ENCODE results near the gene CENPN. TPM values are rescaled to one million over a fixed set of nuclear protein-coding genes. Genes with fewer than 3 reads are reported as not detected.

CENPN gene
- total RNA-seq, 1 experiment from 2014 or later, result 56.6 TPM

- DNase-seq (ENCODE audit: low read depth, low spot score), result peak; percentile 78
- Histone ChIP-seq H3K9me3 (ENCODE audit: control insufficient read depth, insufficient read depth, low read depth, low read length) (no peaks in the 10 kb centered on the region), H3K4me3 (ENCODE audit: low read depth in 2 of 2, low read length in 2 of 2) (peak within 1 kb of the TSS; percentile 65 to 79), H3K36me3 (ENCODE audit: control insufficient read depth, insufficient read depth, low read length) (no peaks in the 10 kb centered on the region; the same call in 1 of the 2 replicates), H3K27ac (ENCODE audit: low read length) (peak within 1 kb of the TSS; percentile 92), H3K27me3 (ENCODE audit: control insufficient read depth, insufficient read depth, low read length) (no peaks in the 10 kb centered on the region), H3K4me1 (ENCODE audit: control insufficient read depth, insufficient read depth, low read length) (no peaks in the 10 kb centered on the region; the same call in 1 of the 2 replicates)
- ChIA-PET CTCF (interaction anchor here (0.6 to 1.0 kb wide), 2 partner anchors 73 to 658 kb away, joined by 3 read pairs; no protein-coding TSS in a partner anchor), POLR2A (interaction anchor here (0.6 to 1.0 kb wide), 3 partner anchors 9 to 125 kb away, joined by 3 read pairs; no protein-coding TSS in a partner anchor)
- peak; percentile 98 for ATAC-seq
- in situ Hi-C loops (cut with HindIII; ENCODE audit: low pct_unique_long_range_greater_than_20kb, low sequenced_read_pairs) (no loop called here), intact Hi-C loops (cut with micrococcal nuclease; ENCODE audit: unreplicated experiment) (no loop called here)
- BruUV-seq (replicated peaks), result TSS peak; percentile 92
- TF ChIP-seq REST (IDR thresholded peaks at IDR 0.05; ENCODE audit: insufficient read depth in 1 of 2, low read depth in 2 of 2, low read length in 1 of 2), result no peak
- TF ChIP-seq POLR2AphosphoS5 (IDR thresholded peaks at IDR 0.05; ENCODE audit: low read depth, low read length), result peak; percentile 68; the same call in 1 of the 2 replicates
- no peak for TF ChIP-seq CTCF (IDR thresholded peaks at IDR 0.05)
- TF ChIP-seq SIN3A (IDR thresholded peaks at IDR 0.05; ENCODE audit: borderline replicate concordance, insufficient read depth, low read depth, low read length), result peak; percentile 91
- TF ChIP-seq TCF7L2 (IDR thresholded peaks at IDR 0.05; ENCODE audit: low read depth, low read length), result no peak; the same call in 1 of the 2 replicates
These were observed 70.3 kb downstream of the CENPN start, which contains the start of gene C16orf46 for GRCh38 chr16:81077076-81077940. C16orf46 (minus strand) TSS chr16:81077238; CDS start chr16:81063955, 13,283 bp downstream.

GRCh38 chr16:81080233-81080632 is 73.2 kb downstream of the CENPN start:
- Histone ChIP-seq H3K4me1 (ENCODE audit: control insufficient read depth, insufficient read depth, low read length) (no peaks in the 10 kb centered on the region; the same call in 1 of the 2 replicates), H3K27ac (ENCODE audit: low read length) (no peak overlapping the region), H3K27me3 (ENCODE audit: control insufficient read depth, insufficient read depth, low read length) (no peaks in the 10 kb centered on the region), H3K36me3 (ENCODE audit: control insufficient read depth, insufficient read depth, low read length) (no peaks in the 10 kb centered on the region; the same call in 1 of the 2 replicates), H3K4me3 (ENCODE audit: low read depth in 2 of 2, low read length in 2 of 2) (no peak overlapping the region), H3K9me3 (ENCODE audit: control insufficient read depth, insufficient read depth, low read depth, low read length) (no peaks in the 10 kb centered on the region)
- in situ Hi-C loops (cut with HindIII; ENCODE audit: low pct_unique_long_range_greater_than_20kb, low sequenced_read_pairs), result no loop called here
- ATAC-seq (no peak), DNase-seq (ENCODE audit: low read depth, low spot score) (no peak)
- ChIA-PET CTCF (no interaction called here), POLR2A (no interaction called here)
- intact Hi-C loops (cut with micrococcal nuclease; ENCODE audit: unreplicated experiment), result no loop called here
- TF ChIP-seq CTCF (IDR thresholded peaks at IDR 0.05) (no peak), POLR2AphosphoS5 (IDR thresholded peaks at IDR 0.05; ENCODE audit: low read depth, low read length) (no peak), REST (IDR thresholded peaks at IDR 0.05; ENCODE audit: insufficient read depth in 1 of 2, low read depth in 2 of 2, low read length in 1 of 2) (no peak), TCF7L2 (IDR thresholded peaks at IDR 0.05; ENCODE audit: low read depth, low read length) (no peak), SIN3A (IDR thresholded peaks at IDR 0.05; ENCODE audit: borderline replicate concordance, insufficient read depth, low read depth, low read length) (no peak)
- no TSS peak for BruUV-seq (replicated peaks)
